HCT116 (cell line): ENCODE data around the gene TNFAIP8L3. TPM values are rescaled to one million over a fixed set of nuclear protein-coding genes. Genes with fewer than 3 reads are reported as not detected.

Experiments used
- ATAC-seq: fragments of 200-7000 bp; cut with Tn5 transposase; 2 replicates; pipeline ENCODE4 v1.9.1; 2020; ENCODE audit warnings: mild to moderate bottlenecking, moderate library complexity
- BruUV-seq: library from RNA; stranded (reverse); fragments of 400-500 nt; replicated peaks from 2 replicates; lab custom pipeline; 2021; lab: Mats Ljungman, UMichigan
- CTCF ChIA-PET: fragments of 300-600 bp; sonication (Branson Sonifier 250); formaldehyde crosslinking; loops from one replicate; lab custom pipeline; 2021; ENCODE audit warnings: antibody characterized with exemption; lab: Charles Lee
- POLR2A ChIA-PET: fragments of 300-600, 350-600 bp; sonication (Branson Sonifier 250); formaldehyde crosslinking; loops from one replicate; lab custom pipeline; 2021; ENCODE audit warnings: antibody characterized with exemption; lab: Charles Lee
- RAD21 ChIA-PET, 2 experiments: fragments of 300-600 bp; sonication (Branson Sonifier 250); formaldehyde crosslinking; loops; one replicate each; lab custom pipeline; 2023; ENCODE audit warnings: low total read pairs in 2 of 2; ENCODE audit not compliant: uncharacterized antibody in 2 of 2, unreplicated experiment in 2 of 2, low non-redundant PET in 1 of 2; lab: Charles Lee
- DNase-seq: peaks from one replicate; pipeline ENCODE4 v3.0.0-alpha.2; 2010; ENCODE audit warnings: low read depth, low spot score
- H2AFZ ChIP-seq: fragments of 200-600 bp; shearing (Covaris generic), sonication (generic); 2 replicates; pipeline ENCODE4 v1.6.1; 2017; ENCODE audit warnings: low read depth, mixed run types, mixed read lengths, antibody characterized with exemption, low read length; ENCODE audit not compliant: poor library complexity, severe bottlenecking
- H3K27ac ChIP-seq: 2 replicates; pipeline ENCODE4 v1.5.1; 2012; ENCODE audit warnings: low read depth, low read length
- H3K27me3 ChIP-seq: fragments of 200-600 bp; sonication (generic); 2 replicates; pipeline ENCODE4 v1.6.1; 2016; ENCODE audit warnings: mixed run types, low read length, mixed read lengths; ENCODE audit not compliant: insufficient read depth
- H3K36me3 ChIP-seq, 2 experiments: fragments of 200-500 bp in 1 of 2; fragments of 200-600 bp in 1 of 2; sonication (Bioruptor generic) in 1 of 2; sonication (generic) in 1 of 2; 2 replicates each; pipeline versions ENCODE4 v1.5.1 to v1.6.1; 2014 to 2016; ENCODE audit warnings: low read length in 2 of 2, inconsistent platforms in 1 of 2, mixed read lengths in 1 of 2, mixed run types in 1 of 2; ENCODE audit not compliant: insufficient read depth in 2 of 2, control insufficient read depth in 1 of 2
- H3K4me1 ChIP-seq, 2 experiments: fragments of 200-600 bp in 1 of 2; sonication (generic) in 1 of 2; 2 replicates each; pipeline versions ENCODE4 v1.5.1 to v1.6.1; 2012 to 2017; ENCODE audit warnings: low read length in 2 of 2, inconsistent platforms in 1 of 2, mild to moderate bottlenecking in 1 of 2, mixed read lengths in 1 of 2, mixed run types in 1 of 2, moderate library complexity in 1 of 2; ENCODE audit not compliant: insufficient read depth in 2 of 2, control insufficient read depth in 1 of 2
- H3K4me2 ChIP-seq: fragments of 200-600 bp; sonication (generic); 2 replicates; pipeline ENCODE4 v1.6.1; 2017; ENCODE audit warnings: mixed run types, low read length, mixed read lengths
- H3K4me3 ChIP-seq, 2 experiments: fragments of 200-600 bp in 1 of 2; sonication (generic) in 1 of 2; replicated peaks in 1 of 2; 2 replicates each; pipeline ENCODE4 v1.5.1; 2011 to 2016; ENCODE audit warnings: low read length in 2 of 2, control low read depth in 1 of 2, low read depth in 1 of 2, mild to moderate bottlenecking in 1 of 2, mixed read lengths in 1 of 2, mixed run types in 1 of 2
- H3K79me2 ChIP-seq: fragments of 200-600 bp; sonication (generic); 2 replicates; pipeline ENCODE4 v1.6.1; 2017; ENCODE audit warnings: mild to moderate bottlenecking, mixed run types, low read length, moderate library complexity, mixed read lengths; ENCODE audit not compliant: insufficient read depth
- H3K9ac ChIP-seq: fragments of 200-600 bp; sonication (generic); 2 replicates; pipeline ENCODE4 v1.6.1; 2016; ENCODE audit warnings: low read length, mixed read lengths
- H3K9me2 ChIP-seq: fragments of 200-600 bp; sonication (generic), shearing (Covaris generic); 2 replicates; pipeline ENCODE4 v1.6.1; 2017; ENCODE audit warnings: mixed run types, mild to moderate bottlenecking, moderate library complexity; ENCODE audit not compliant: insufficient read depth
- H3K9me3 ChIP-seq, 2 experiments: fragments of 200-500 bp in 1 of 2; fragments of 200-600 bp in 1 of 2; sonication (Bioruptor generic) in 1 of 2; sonication (generic) in 1 of 2; 2 replicates each; pipeline ENCODE4 v1.6.1; 2014 to 2017; ENCODE audit warnings: low read length in 2 of 2, mixed read lengths in 2 of 2, inconsistent platforms in 1 of 2, low read depth in 1 of 2, mild to moderate bottlenecking in 1 of 2, mixed run types in 1 of 2, moderate library complexity in 1 of 2; ENCODE audit not compliant: control insufficient read depth in 1 of 2, insufficient read depth in 1 of 2
- H4K20me1 ChIP-seq: fragments of 200-600 bp; sonication (generic), shearing (Covaris generic); 2 replicates; pipeline ENCODE4 v1.6.1; 2017; ENCODE audit warnings: mixed run types, mild to moderate bottlenecking, moderate library complexity; ENCODE audit not compliant: insufficient read depth
- CBX3 ChIP-seq: IDR thresholded peaks from 2 replicates; pipeline ENCODE4 v1.6.1; 2012; ENCODE audit warnings: low read depth
- CEBPB ChIP-seq: IDR thresholded peaks from 2 replicates; pipeline ENCODE4 v1.6.1; 2012; ENCODE audit warnings: low read depth
- CTCF ChIP-seq, 3 experiments: fragments of 200-600 bp in 1 of 3; sonication (generic) in 1 of 3; IDR thresholded peaks in 2 of 3; conservative IDR thresholded peaks in 1 of 3; 2 replicates each; pipeline ENCODE4 v1.5.1; 2012 to 2017; ENCODE audit warnings: low read depth in 2 of 3, low read length in 2 of 3, antibody characterized with exemption in 1 of 3, borderline replicate concordance in 1 of 3, control low read depth in 1 of 3, mild to moderate bottlenecking in 1 of 3, mixed read lengths in 1 of 3, mixed run types in 1 of 3, moderate library complexity in 1 of 3; ENCODE audit not compliant: insufficient read depth in 1 of 3
- EGR1 ChIP-seq: IDR thresholded peaks from 2 replicates; pipeline ENCODE4 v1.6.1; 2012; ENCODE audit warnings: low read depth
- ELF1 ChIP-seq: IDR thresholded peaks from 2 replicates; pipeline ENCODE4 v1.6.1; 2012; ENCODE audit warnings: low read depth, borderline replicate concordance
- EZH2 ChIP-seq: fragments of 200-600 bp; sonication (generic); IDR thresholded peaks from 2 replicates; pipeline ENCODE4 v1.6.1; 2017; ENCODE audit warnings: antibody characterized with exemption, mixed run types
- EZH2phosphoT487 ChIP-seq: fragments of 200-600 bp; IDR thresholded peaks from 2 replicates; pipeline ENCODE4 v1.6.1; 2018; ENCODE audit warnings: antibody characterized with exemption, borderline replicate concordance
- FOSL1 ChIP-seq: IDR thresholded peaks from 2 replicates; pipeline ENCODE4 v1.6.1; 2012; ENCODE audit warnings: low read depth
- JUND ChIP-seq: IDR thresholded peaks from 2 replicates; pipeline ENCODE4 v1.6.1; 2012
- MAX ChIP-seq: IDR thresholded peaks from 2 replicates; pipeline ENCODE4 v1.6.1; 2012
- POLR2AphosphoS5 ChIP-seq: IDR thresholded peaks from 2 replicates; pipeline ENCODE4 v1.6.1; 2011; ENCODE audit warnings: mild to moderate bottlenecking, low read depth, low read length, moderate library complexity
- RAD21 ChIP-seq: IDR thresholded peaks from 2 replicates; pipeline ENCODE4 v1.6.1; 2012; ENCODE audit warnings: low read depth, mild to moderate bottlenecking
- REST ChIP-seq: IDR thresholded peaks from 2 replicates; pipeline ENCODE4 v1.6.1; 2012; ENCODE audit warnings: low read depth
- SIN3A ChIP-seq: IDR thresholded peaks from 2 replicates; pipeline ENCODE4 v1.6.1; 2012; ENCODE audit warnings: low read depth
- SP1 ChIP-seq: IDR thresholded peaks from 2 replicates; pipeline ENCODE4 v1.6.1; 2012; ENCODE audit warnings: low read depth
- SRF ChIP-seq: IDR thresholded peaks from 2 replicates; pipeline ENCODE4 v1.6.1; 2012; ENCODE audit warnings: low read depth
- YY1 ChIP-seq: IDR thresholded peaks from 2 replicates; pipeline ENCODE4 v1.6.1; 2011; ENCODE audit warnings: low read length, low read depth, moderate library complexity, mild to moderate bottlenecking; ENCODE audit not compliant: insufficient replicate concordance; ENCODE audit errors: extremely low read depth
- ZBTB33 ChIP-seq: IDR thresholded peaks from 2 replicates; pipeline ENCODE4 v1.6.1; 2011; ENCODE audit warnings: mild to moderate bottlenecking, low read length, moderate library complexity; ENCODE audit not compliant: insufficient replicate concordance; ENCODE audit errors: extremely low read depth
- ZFX ChIP-seq: fragments of 450-650 bp; IDR thresholded peaks from 2 replicates; pipeline ENCODE4 v1.6.1; 2017
- ZNF274 ChIP-seq: fragments of 200-500 bp; sonication (Bioruptor generic); IDR thresholded peaks from 2 replicates; pipeline ENCODE4 v1.6.1; 2014; ENCODE audit warnings: mild to moderate bottlenecking, low read depth, low read length, inconsistent platforms
- intact Hi-C: fragments of 100-400 bp; cut with micrococcal nuclease; formaldehyde crosslinking; loops from 2 replicates; pipeline ENCODE4 v1.10.0; 2022
- total RNA-seq: library from RNA; stranded (reverse); gene quantifications from one replicate; pipeline ENCODE4 v1.2.1, GENCODE V29; 2021; ENCODE audit not compliant: unreplicated experiment

TNFAIP8L3 gene
- total RNA-seq, 1 experiment from 2014 or later, result 0.47 TPM

GRCh38 chr15:51121631-51122225, 27.0 kb upstream of the TNFAIP8L3 start:
- Histone ChIP-seq H3K36me3 (no peaks in the 10 kb centered on the region), H3K4me2 (peak overlapping the region; percentile 65), H3K9ac (0 out of 2 replicates have a peak overlapping the region, but pooled peaks have one; percentile 28), H4K20me1 (no peaks in the 10 kb centered on the region), H3K27ac (peak overlapping the region; percentile 38; the same call in 1 of the 2 replicates), H3K4me3 (peak overlapping the region in 1 of 2 experiments; percentile 23; a peak in 1 of 4 replicates), H3K9me2 (no peaks in the 10 kb centered on the region), H3K9me3 (no peaks in the 10 kb centered on the region), H2AFZ (no peak overlapping the region), H3K4me1 (peaks cover 13 to 20% of the 10 kb centered on the region in 2 experiments), H3K79me2 (no peaks in the 10 kb centered on the region), H3K27me3 (no peaks in the 10 kb centered on the region)
- ChIA-PET POLR2A (no interaction called here), RAD21 (no interaction called here), CTCF (interaction anchor here (1.2 kb wide), 1 partner anchor 11 kb away, joined by 7 read pairs; no protein-coding TSS in a partner anchor)
- intact Hi-C loops, result no loop called here
- ATAC-seq, result no peak
- BruUV-seq, result no TSS peak
- TF ChIP-seq SIN3A, result no peak
- TF ChIP-seq CTCF (IDR thresholded peaks at IDR 0.05 in 2 of 3, conservative IDR thresholded peaks at IDR 0.05 in 1 of 3; ENCODE audit: borderline replicate concordance in 1 of 3, insufficient read depth in 1 of 3, low read depth in 2 of 3, low read length in 2 of 3), result no peak
- no peak for TF ChIP-seq SP1
- no peak for TF ChIP-seq SRF
- no peak for TF ChIP-seq FOSL1
- no peak for TF ChIP-seq ZBTB33
- no peak for TF ChIP-seq ELF1
- TF ChIP-seq ZNF274, result no peak
- no peak for TF ChIP-seq RAD21
- no peak for TF ChIP-seq JUND
- TF ChIP-seq EZH2, result no peak
- TF ChIP-seq MAX, result no peak
- TF ChIP-seq CBX3, result no peak
- TF ChIP-seq CEBPB, result no peak
- TF ChIP-seq EZH2phosphoT487, result no peak
- TF ChIP-seq POLR2AphosphoS5, result no peak
- TF ChIP-seq EGR1, result no peak
- no peak for TF ChIP-seq REST
- TF ChIP-seq ZFX, result no peak
- no peak for TF ChIP-seq YY1
- DNase-seq, result no peak
